CD4-positive, alpha-beta T cell treated with Interleukin-2 at 100 ng/mL for 4 hours (primary cell): ENCODE data around the gene ATP13A1.
"Not testable (repeated sequence)": the region's sequence is repeated elsewhere in the genome, so short reads cannot be mapped to it uniquely, and the experiment has no call there.

Source experiments
- DNase-seq: peaks from one replicate; pipeline ENCODE4 v3.0.0-alpha.2; 2020; ENCODE audit warnings: low spot score

Gene ATP13A1

DNA sequence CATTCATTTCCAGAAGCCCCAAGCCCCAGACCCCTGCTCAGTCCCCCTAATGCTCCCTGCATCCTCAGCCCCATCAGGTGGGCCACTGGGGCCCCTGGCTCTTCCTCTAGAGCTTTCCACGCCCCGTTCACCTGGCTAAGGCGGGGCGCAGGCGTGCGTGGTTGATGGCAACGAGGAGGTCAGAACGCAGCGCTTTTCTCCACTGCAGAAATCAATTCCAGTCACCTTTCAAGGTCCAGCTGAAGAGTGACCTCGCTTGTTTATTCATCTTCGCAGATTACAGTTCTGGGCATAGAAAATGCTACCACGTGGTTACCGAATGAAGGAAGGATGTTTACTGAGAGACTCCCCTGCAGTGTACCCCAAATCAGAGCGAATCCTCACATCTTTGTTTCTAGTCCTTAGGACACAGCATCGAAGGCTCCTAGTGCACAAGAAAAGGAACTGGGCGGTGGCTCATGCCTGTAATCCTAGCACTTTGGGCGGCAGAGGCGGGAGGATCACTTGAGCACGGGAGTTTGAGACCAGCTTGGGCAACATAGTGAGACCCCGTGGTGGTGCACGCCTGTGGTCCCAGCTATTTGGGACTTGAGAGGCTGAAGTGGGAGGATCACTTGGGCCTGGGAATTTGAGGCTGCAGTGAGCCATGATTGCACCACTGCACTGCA is 44.2 kb downstream of the ATP13A1 start:
- no peak for DNase-seq

DNA sequence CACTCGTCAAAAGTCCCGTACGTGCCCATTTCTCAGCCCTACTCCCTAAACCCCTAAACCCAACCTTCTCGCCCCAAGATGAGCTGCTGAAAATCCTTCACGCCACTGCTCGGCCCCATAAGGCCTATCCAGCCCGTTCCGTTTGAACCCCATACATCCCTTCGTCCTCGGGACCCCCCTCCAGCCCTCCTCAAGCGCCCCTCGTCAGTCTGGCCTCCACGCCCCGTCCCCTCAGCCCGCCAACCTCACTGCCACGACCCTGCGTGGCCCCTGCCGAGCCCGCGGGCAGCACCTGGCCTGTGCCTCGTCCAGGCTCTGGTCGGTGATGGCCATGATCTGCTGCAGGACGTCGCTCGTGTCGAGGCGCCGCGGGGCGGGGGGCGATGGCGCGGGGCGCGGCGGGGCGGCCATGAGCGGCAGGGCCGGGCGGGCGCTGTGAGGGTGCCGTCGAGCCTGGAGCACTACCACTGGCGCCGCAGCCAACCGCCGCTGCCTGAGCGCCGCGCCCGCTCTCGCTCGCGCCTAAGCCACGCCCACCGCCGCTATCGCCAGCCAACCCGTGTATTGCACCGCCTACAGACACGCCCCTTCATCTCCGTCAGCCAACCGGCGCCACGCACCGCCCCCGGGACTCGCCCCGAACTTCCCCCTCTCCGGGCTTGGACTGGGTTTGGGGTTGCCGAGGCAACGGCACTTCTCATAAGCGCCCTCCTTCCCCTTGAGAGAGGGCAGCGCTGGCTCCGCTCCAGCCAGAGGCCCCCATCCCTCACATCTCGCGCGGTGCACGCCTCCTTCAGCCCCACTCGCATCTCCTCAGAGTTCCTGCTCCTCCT is 45.0 kb downstream of the ATP13A1 start, which contains the start of gene PBX4:
Gene PBX4 (minus strand): TSS at position 469 of the 833 bp plus-strand sequence. CDS start 58 bp downstream, at position 411.
- peak; percentile 99 for DNase-seq

DNA sequence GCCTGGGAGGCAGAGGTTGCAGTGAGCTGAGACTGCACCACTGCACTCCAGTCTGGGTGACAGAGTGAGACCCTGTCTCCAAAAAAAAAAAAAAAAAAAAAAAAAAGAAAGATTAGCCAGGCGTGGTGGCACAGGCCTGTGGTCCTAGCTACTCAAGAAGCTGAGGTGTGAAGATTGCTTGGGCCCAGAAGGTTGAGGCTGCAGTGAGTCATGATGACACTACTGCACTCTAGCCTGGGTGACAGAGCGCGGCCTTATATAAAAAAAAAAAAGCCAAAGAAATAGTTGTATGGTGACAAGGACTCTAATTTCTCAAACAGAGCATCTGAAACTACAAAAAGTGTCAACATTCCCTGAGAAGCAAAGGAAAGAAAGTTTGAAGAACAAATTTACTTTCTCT is 48.4 kb downstream of the ATP13A1 start:
- DNase-seq, result peak; percentile 78

DNA sequence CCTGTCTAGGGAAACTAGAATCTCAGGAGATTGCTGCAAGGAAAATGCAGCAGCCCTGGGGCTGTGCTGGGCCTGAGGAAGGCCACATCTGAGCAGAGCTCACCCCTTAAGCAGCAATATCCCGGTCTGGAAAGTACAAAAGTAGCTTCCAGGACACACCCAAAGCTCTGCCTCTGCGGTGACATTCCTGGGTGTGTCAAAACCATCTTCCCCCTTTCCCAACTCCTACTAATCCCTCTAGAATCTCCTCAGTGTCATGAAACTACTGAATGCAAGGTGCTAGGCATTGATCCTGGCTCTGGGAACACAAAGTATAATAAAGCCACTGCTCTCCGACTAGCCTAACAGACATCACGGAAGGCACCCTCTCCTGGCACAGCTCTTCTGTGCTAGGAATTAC is 50.0 kb downstream of the ATP13A1 start:
- DNase-seq, result no peak

DNA sequence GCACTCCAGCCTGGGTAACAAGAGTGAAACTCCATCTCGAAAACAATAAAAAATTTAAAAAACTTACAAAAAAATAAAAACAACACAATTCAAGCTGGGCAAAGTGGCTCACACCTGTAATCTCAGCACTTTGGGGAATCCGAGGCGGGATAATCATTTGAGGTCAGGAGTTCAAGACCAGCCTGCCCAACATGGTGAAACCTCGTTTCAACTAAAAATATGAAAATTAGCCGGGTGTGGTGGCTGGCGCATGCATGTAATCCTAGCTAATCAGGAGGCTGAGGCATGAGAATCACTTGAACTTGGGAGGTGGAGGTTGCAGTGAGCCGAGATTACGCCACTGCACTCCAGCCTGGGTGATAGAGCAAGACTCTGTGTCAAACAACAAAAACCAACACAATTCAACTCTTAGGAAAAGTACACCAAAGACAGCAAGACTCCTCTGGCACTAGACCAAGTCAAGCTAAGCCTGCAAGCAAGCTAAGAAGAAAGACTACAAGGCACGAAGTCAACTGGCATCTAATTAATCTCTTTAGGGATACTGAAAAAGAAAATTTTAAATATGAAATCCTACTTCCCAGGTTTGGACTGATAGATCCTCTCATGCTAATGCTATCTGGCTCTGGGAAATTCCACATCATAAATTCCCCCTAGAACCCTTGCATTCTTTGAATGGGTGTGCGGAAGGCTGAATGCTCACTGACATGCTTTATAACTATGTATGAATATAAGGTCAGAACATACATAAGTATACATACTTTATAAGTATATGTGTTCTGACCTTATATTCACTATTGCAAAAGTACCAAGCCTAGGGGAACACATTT is 52.9 kb downstream of the ATP13A1 start:
- no peak for DNase-seq

DNA sequence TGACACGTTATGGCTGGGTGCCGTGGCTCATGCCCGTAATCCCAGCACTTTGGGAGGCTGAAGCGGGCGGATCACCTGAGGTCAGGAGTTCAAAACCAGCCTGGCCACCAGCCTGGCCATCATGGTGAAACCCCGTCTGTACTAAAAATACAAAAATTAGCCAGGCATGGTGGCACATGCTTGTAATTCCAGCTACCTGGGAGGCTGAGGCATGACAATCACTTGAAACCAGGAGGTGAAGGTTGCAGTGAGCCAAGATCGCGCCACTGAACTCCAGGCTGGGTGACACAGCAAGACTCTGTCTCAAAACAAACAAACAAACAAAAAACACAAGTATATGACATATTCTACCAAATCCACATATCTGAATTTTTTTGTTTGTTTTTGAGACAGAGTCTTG is 56.8 kb downstream of the ATP13A1 start:
- not testable (repeated sequence) for DNase-seq

DNA sequence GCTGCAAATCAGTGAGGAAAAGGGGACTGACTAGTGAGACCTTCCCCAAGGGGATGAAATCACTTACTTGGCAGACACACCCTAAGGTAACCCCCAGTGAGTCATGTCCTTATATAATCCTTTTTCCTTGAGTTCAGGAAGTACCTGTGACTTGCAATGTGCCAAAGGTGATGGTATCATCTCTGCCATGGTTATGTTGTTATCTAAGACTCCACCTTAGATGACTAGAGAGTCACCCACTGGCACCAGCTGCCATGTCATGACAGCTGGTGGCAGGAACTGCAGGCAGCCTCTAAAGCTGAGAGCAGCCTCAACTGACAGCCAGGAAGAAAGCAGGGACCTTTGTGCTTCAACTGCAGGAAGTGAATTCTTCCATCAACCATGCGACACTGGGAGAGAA is 57.5 kb downstream of the ATP13A1 start:
- peak; percentile 91 for DNase-seq

DNA sequence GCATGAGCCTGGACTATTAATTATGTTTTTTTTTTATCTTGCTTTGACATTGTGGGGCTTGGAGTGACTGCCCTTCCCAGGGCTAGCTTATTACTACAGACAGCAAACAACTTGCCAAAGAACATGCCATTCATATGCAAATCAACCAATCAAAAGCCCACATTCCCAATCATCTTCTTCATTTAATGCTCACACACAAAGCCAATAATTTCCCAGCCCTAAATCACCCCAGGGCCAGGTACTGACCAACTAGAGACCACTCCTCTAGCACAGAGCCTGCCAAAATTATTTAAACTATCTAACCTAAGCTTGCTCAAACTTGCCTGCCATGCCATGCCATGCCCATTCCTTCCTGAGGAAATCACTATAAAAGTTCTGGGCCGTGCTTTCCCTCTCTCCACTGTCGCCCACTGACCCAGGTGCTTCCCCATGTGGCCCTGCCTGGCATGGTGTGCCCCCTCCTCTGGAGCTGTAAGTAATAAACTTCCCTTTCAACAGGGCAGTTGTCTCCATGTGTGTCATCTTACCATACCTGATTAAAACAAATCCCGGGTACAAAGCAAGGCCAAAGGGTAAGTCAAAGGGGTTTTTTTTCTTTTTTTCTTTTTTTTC is 60.7 kb downstream of the ATP13A1 start:
- DNase-seq, result no peak

DNA sequence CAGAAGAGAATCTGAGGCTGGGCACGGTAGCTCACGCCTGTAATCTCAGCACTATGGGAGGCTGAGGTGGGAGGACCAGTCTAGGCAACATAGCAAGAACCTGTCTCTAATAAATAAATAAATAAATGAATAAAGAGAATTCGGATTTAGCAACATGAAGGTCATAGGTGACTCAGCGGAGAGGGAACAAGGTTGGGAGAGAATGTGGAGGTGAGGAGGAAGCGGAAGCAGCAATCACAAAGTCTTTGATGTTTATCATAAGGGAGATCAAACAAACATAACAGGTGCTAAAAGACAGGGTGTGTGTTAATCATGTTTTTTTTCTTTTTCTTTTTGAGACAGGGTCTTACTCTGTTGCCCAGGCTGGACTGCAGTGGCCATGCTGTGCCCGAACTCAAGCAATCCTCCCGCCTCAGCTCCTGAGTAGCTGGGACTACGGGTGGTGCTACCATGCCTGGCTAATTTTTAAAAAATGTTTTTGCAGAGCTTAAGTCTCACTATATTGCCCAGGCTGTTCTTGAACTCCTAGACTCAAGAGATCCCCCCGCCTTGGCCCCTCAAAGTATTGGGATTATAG is 61.3 kb downstream of the ATP13A1 start:
- peak; percentile 73 for DNase-seq

DNA sequence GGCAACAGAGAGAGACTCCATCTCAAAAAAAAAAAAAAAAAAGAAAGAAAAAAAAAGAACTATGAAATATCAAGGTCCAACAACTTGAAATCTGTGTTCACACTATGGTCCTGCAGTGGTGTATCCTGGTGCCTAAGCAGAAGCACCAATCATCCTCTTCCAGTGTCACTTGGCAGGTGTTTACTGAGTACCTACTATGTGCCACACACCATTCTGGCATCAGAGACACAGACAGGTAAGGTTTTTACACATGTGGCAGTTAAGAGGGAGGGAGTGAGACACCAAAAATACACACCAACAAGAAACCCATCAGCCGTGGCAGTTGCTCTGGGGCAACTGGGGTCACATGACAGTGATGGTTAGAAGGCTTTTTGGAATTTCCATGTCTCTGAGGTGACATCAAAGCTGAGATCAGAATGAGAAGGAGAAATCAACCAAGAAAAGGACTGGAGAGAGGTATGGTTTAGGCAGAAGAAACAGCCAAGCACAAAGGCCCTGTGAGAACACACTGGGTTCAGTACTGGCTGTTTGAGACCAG is 62.6 kb downstream of the ATP13A1 start:
- DNase-seq, result no peak

DNA sequence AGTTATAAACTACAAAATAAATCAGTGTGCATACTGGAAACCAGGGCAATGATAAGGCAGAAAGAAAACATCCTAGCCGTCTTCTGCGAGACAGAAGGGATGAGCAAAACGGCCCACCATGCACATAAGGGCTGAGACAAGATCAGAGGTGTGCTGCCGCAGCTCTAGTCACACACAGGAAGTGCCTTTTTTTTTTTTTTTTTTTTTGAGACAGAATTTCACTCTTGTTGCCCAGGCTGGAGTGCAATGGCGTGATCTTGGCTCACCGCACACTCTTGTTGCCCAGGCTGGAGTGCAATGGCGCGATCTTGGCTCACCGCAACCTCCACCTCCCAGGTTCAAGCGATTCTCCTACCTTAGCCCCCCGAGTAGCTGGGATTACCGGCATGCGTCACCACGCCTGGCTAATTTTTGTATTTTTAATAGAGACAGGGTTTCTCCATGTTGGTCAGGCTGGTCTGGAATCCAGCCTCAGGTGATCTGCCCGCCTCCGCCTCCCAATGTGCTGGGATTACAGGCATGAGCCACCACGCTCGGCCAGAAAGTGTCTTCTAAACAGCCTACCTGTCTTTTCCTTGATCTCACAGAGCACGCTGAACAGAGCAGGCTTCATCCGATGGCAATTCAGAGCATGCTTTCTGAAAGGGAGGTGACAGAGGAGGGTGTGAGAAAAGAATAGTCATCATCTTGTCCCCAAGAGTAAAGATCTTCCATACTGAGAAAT is 64.6 kb downstream of the ATP13A1 start:
- DNase-seq, result peak; percentile 78

DNA sequence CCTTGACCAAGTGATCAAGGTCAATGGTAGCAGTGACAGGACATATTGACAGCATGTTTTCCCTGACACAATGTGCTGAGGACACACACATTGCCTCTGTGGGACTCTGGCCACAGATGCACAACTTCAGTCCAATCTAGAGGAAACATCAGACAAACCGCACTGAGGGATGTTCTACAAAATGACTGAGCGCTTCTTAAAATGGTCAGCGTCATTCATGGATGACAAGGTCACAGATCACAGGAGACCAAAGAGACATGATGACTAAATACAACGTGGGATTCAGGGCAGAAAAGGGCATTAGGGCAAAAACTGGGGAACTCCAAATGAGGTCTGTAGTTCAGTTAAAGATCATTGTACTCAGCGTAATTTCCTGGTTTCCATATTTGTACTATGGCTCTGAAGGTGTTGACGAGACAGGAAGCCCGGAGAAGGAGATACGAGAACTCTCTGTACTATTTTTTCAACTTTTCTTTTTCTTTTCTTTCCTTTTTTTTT is 65.6 kb downstream of the ATP13A1 start:
- peak; percentile 90 for DNase-seq
